WTC11 (cell line): ENCODE data around the gene ARHGAP15. TPM values are rescaled to one million over a fixed set of nuclear protein-coding genes. Genes with fewer than 3 reads are reported as not detected.

Source experiments
- ATAC-seq: fragments of 200-7000 bp; cut with Tn5 transposase; 2 replicates; pipeline ENCODE4 v1.10.0; 2021; ENCODE audit warnings: mild to moderate bottlenecking, moderate library complexity
- CTCF ChIA-PET: fragments of 300-600 bp; sonication (Branson Sonifier 250); formaldehyde crosslinking; loops from one replicate; lab custom pipeline; 2021; ENCODE audit warnings: antibody characterized with exemption; lab: Charles Lee
- POLR2A ChIA-PET: fragments of 350-600 bp; sonication (Branson Sonifier 250); formaldehyde crosslinking; loops from one replicate; lab custom pipeline; 2021; ENCODE audit warnings: antibody characterized with exemption; lab: Charles Lee
- DNase-seq: peaks from one replicate; pipeline ENCODE4 v3.0.0; 2021; ENCODE audit warnings: low spot score
- H3K27ac Mint-ChIP-seq: 2 replicates; pipeline ENCODE4 v1.8.0; 2021; ENCODE audit warnings: mixed read lengths
- H3K27me3 Mint-ChIP-seq: 2 replicates; pipeline ENCODE4 v1.8.0; 2021; ENCODE audit warnings: low read depth, mild to moderate bottlenecking, moderate library complexity, mixed read lengths
- H3K36me3 Mint-ChIP-seq: 2 replicates; pipeline ENCODE4 v1.8.0; 2021; ENCODE audit warnings: mixed read lengths
- H3K4me1 Mint-ChIP-seq: 2 replicates; pipeline ENCODE4 v1.8.0; 2022; ENCODE audit warnings: mixed read lengths
- H3K4me3 Mint-ChIP-seq: 2 replicates; pipeline ENCODE4 v1.8.0; 2021; ENCODE audit warnings: mild to moderate bottlenecking, moderate library complexity, mixed read lengths
- H3K9me3 Mint-ChIP-seq: 2 replicates; pipeline ENCODE4 v1.8.0; 2021; ENCODE audit warnings: mixed read lengths
- AR ChIP-seq: fragments of 250-450 bp; sonication (Bioruptor Pico); IDR thresholded peaks from 2 replicates; pipeline ENCODE4 v1.9.0; 2021; ENCODE audit warnings: mild to moderate bottlenecking
- ARID4B ChIP-seq: sonication (generic); formaldehyde crosslinking; IDR thresholded peaks from 2 replicates; pipeline ENCODE4 v1.8.0; 2023; ENCODE audit warnings: missing genetic modification reagents, mild to moderate bottlenecking, borderline replicate concordance
- E2F4 ChIP-seq: sonication (generic); formaldehyde crosslinking; IDR thresholded peaks from 2 replicates; pipeline ENCODE4 v1.8.1; 2022; ENCODE audit warnings: low read depth, mild to moderate bottlenecking, moderate library complexity, missing genetic modification reagents, borderline replicate concordance
- E2F5 ChIP-seq: sonication (generic); formaldehyde crosslinking; IDR thresholded peaks from 2 replicates; pipeline ENCODE4 v1.8.1; 2022; ENCODE audit warnings: mild to moderate bottlenecking, moderate library complexity, missing genetic modification reagents
- EMX1 ChIP-seq: fragments of 250-450 bp; sonication (Bioruptor Pico); IDR thresholded peaks from 2 replicates; pipeline ENCODE4 v1.8.0; 2021; ENCODE audit warnings: mild to moderate bottlenecking
- ERG ChIP-seq: fragments of 250-450 bp; sonication (Bioruptor Pico); IDR thresholded peaks from 2 replicates; pipeline ENCODE4 v1.8.0; 2021; ENCODE audit warnings: mild to moderate bottlenecking
- IRF2 ChIP-seq: sonication (generic); formaldehyde crosslinking; IDR thresholded peaks from 2 replicates; pipeline ENCODE4 v1.8.0; 2022; ENCODE audit warnings: low read depth, missing genetic modification reagents, borderline replicate concordance
- NFATC4 ChIP-seq: fragments of 250-450 bp; sonication (Bioruptor Pico); IDR thresholded peaks from 2 replicates; pipeline ENCODE4 v1.9.0; 2021; ENCODE audit warnings: mild to moderate bottlenecking
- NR2C2 ChIP-seq: sonication (generic); formaldehyde crosslinking; IDR thresholded peaks from 2 replicates; pipeline ENCODE4 v1.8.0; 2022; ENCODE audit warnings: mild to moderate bottlenecking, missing genetic modification reagents
- OVOL2 ChIP-seq: fragments of 250-450 bp; sonication (Bioruptor Pico); IDR thresholded peaks from 2 replicates; pipeline ENCODE4 v1.9.0; 2021; ENCODE audit warnings: mild to moderate bottlenecking, borderline replicate concordance
- RELA ChIP-seq: sonication (generic); formaldehyde crosslinking; IDR thresholded peaks from 2 replicates; pipeline ENCODE4 v1.8.1; 2022; ENCODE audit warnings: missing genetic modification reagents, mild to moderate bottlenecking, borderline replicate concordance
- STAT6 ChIP-seq: sonication (generic); formaldehyde crosslinking; conservative IDR thresholded peaks from 2 replicates; pipeline ENCODE4 v1.8.1; 2023; ENCODE audit warnings: mild to moderate bottlenecking, low read depth, missing genetic modification reagents, moderate library complexity
- USF2 ChIP-seq: sonication (generic); formaldehyde crosslinking; IDR thresholded peaks from 2 replicates; pipeline ENCODE4 v1.8.1; 2023; ENCODE audit warnings: mild to moderate bottlenecking, missing genetic modification reagents, moderate library complexity
- ZNF263 ChIP-seq: sonication (generic); formaldehyde crosslinking; IDR thresholded peaks from 2 replicates; pipeline ENCODE4 v1.8.1; 2022; ENCODE audit warnings: low read depth, mild to moderate bottlenecking, moderate library complexity, missing genetic modification reagents
- ZNF281 ChIP-seq: sonication (generic); formaldehyde crosslinking; IDR thresholded peaks from 2 replicates; pipeline ENCODE4 v1.8.0; 2023; ENCODE audit warnings: mild to moderate bottlenecking, missing genetic modification reagents
- ZNF317 ChIP-seq: sonication (generic); formaldehyde crosslinking; IDR thresholded peaks from 2 replicates; pipeline ENCODE4 v1.8.1; 2023; ENCODE audit warnings: low read depth, mild to moderate bottlenecking, moderate library complexity, missing genetic modification reagents, borderline replicate concordance
- total RNA-seq: library from RNA; stranded (reverse); gene quantifications from 3 replicates; pipeline ENCODE4 v1.2.3, GENCODE V29; 2021

Gene ARHGAP15
- total RNA-seq, 1 experiment from 2014 or later = 0.28 TPM

- TF ChIP-seq NR2C2 (CRISPR knock-in tag) (no peak), USF2 (CRISPR knock-in tag) (no peak), EMX1 (no peak), ERG (CRISPR knock-in tag) (no peak), ARID4B (no peak), IRF2 (CRISPR knock-in tag) (no peak), AR (CRISPR knock-in tag) (no peak)
Observed at GRCh38 chr2:143297182-143297581, 168.0 kb downstream of the ARHGAP15 start (continued).

GRCh38 chr2:143300536-143300935 lies 171.3 kb downstream of the ARHGAP15 start:
- no peaks in the 10 kb centered on the region for H3K36me3 Mint-ChIP-seq
- TF ChIP-seq E2F5 (no peak), E2F4 (CRISPR knock-in tag) (no peak), ZNF317 (CRISPR knock-in tag) (no peak), NFATC4 (CRISPR knock-in tag) (no peak), EMX1 (no peak), ZNF281 (no peak), OVOL2 (CRISPR knock-in tag) (no peak), STAT6 (CRISPR knock-in tag) (no peak), ZNF263 (no peak), RELA (no peak), USF2 (CRISPR knock-in tag) (no peak)
- TF ChIP-seq, all 79 proteins: peak for 0
- Mint-ChIP-seq H3K27ac (no peak overlapping the region), H3K4me1 (peaks cover 5% of the 10 kb centered on the region), H3K4me3 (no peak overlapping the region), H3K9me3 (no peaks in the 10 kb centered on the region), H3K27me3 (no peaks in the 10 kb centered on the region)
- DNase-seq (no peak), ATAC-seq (no peak)
- ChIA-PET POLR2A (no interaction called here), CTCF (no interaction called here)
